ENCODE data around the gene LRIG3.

GRCh38 chr12:58881816-58882215, 38.5 kb downstream of the LRIG3 start:
- no peak for TF ChIP-seq CTCF (IDR thresholded peaks at IDR 0.05)
- TF ChIP-seq POLR2A (IDR thresholded peaks at IDR 0.05) = no peak
